PC-3 (cell line): Measurements from ENCODE around the gene TOX3. TPM values are rescaled to one million over a fixed set of nuclear protein-coding genes. Genes with fewer than 3 reads are reported as not detected.

Source experiments
- ATAC-seq: fragments of 200-7000 bp; cut with Tn5 transposase; 2 replicates; pipeline ENCODE4 v1.9.1; 2020; ENCODE audit warnings: mild to moderate bottlenecking, moderate library complexity
- BruUV-seq: library from RNA; stranded (reverse); fragments of 400-500 nt; replicated peaks from 2 replicates; lab custom pipeline; 2021; lab: Mats Ljungman, UMichigan
- CTCF ChIA-PET: fragments of 300-600 bp; sonication (Branson Sonifier 250); formaldehyde crosslinking; loops from one replicate; lab custom pipeline; 2022; ENCODE audit warnings: antibody characterized with exemption; lab: Charles Lee
- POLR2A ChIA-PET: fragments of 300-600 bp; sonication (Branson Sonifier 250); formaldehyde crosslinking; loops from one replicate; lab custom pipeline; 2022; ENCODE audit warnings: antibody characterized with exemption; ENCODE audit not compliant: unreplicated experiment; lab: Charles Lee
- DNase-seq: peaks from one replicate; pipeline ENCODE4 v3.0.0-alpha.2; 2015
- H2AFZ ChIP-seq: fragments of 300-600 bp; sonication (generic); 2 replicates; pipeline ENCODE4 v1.6.0; 2016; ENCODE audit warnings: antibody characterized with exemption, low read length
- H3F3A ChIP-seq: fragments of 300-600 bp; sonication (generic); one replicate; pipeline ENCODE4 v1.6.0; 2017; ENCODE audit warnings: antibody characterized with exemption, low read length, control low read depth, mild to moderate bottlenecking; ENCODE audit not compliant: unreplicated experiment
- H3K27ac ChIP-seq: fragments of 300-600 bp; sonication (generic); 2 replicates; pipeline ENCODE4 v1.5.1; 2016; ENCODE audit warnings: mild to moderate bottlenecking, low read length
- H3K27me3 ChIP-seq: fragments of 300-600 bp; sonication (generic); 2 replicates; pipeline ENCODE4 v1.6.1; 2016; ENCODE audit warnings: low read length, mixed read lengths
- H3K36me3 ChIP-seq: fragments of 300-600 bp; sonication (generic); 2 replicates; pipeline ENCODE4 v1.6.1; 2016; ENCODE audit warnings: low read depth, mixed run types, low read length, mixed read lengths
- H3K4me1 ChIP-seq: fragments of 300-600 bp; sonication (generic); 2 replicates; pipeline ENCODE4 v1.5.1; 2016; ENCODE audit warnings: low read length; ENCODE audit not compliant: insufficient read depth
- H3K4me2 ChIP-seq: fragments of 300-600 bp; sonication (generic); 2 replicates; pipeline ENCODE4 v1.6.0; 2016; ENCODE audit warnings: low read length
- H3K4me3 ChIP-seq: fragments of 300-600 bp; sonication (generic); 2 replicates; pipeline ENCODE4 v1.5.1; 2016; ENCODE audit warnings: mild to moderate bottlenecking, low read length, mixed read lengths
- H3K79me2 ChIP-seq: fragments of 300-600 bp; sonication (generic); 2 replicates; pipeline ENCODE4 v1.6.1; 2017; ENCODE audit warnings: low read length, mixed read lengths
- H3K9ac ChIP-seq: fragments of 300-600 bp; sonication (generic); 2 replicates; pipeline ENCODE4 v1.6.0; 2016; ENCODE audit warnings: mild to moderate bottlenecking, low read length
- H3K9me2 ChIP-seq: fragments of 300-600 bp; sonication (generic); replicated peaks from 2 replicates; pipeline ENCODE4 v1.6.1; 2016; ENCODE audit warnings: mixed run types, low read length, mixed read lengths
- H3K9me3 ChIP-seq: fragments of 300-600 bp; sonication (generic); 2 replicates; pipeline ENCODE4 v1.6.1; 2016; ENCODE audit warnings: low read length, mixed read lengths
- H4K20me1 ChIP-seq: fragments of 300-600 bp; sonication (generic); 2 replicates; pipeline ENCODE4 v1.6.1; 2016; ENCODE audit warnings: low read length, mixed read lengths
- CTCF ChIP-seq: fragments of 300-600 bp; sonication (generic); conservative IDR thresholded peaks from 2 replicates; pipeline ENCODE4 v1.5.1; 2017; ENCODE audit warnings: antibody characterized with exemption, low read depth, mild to moderate bottlenecking, low read length
- EZH2 ChIP-seq: fragments of 300-600 bp; sonication (generic); IDR thresholded peaks from one replicate; pipeline ENCODE4 v1.6.1; 2017; ENCODE audit warnings: antibody characterized with exemption, mild to moderate bottlenecking, low read length; ENCODE audit not compliant: unreplicated experiment
- EZH2phosphoT487 ChIP-seq: fragments of 300-600 bp; sonication (generic); IDR thresholded peaks from 2 replicates; pipeline ENCODE4 v1.6.1; 2018; ENCODE audit warnings: mild to moderate bottlenecking, antibody characterized with exemption, low read length, borderline replicate concordance
- intact Hi-C: fragments of 100-400 bp; cut with micrococcal nuclease; formaldehyde crosslinking; loops from 2 replicates; pipeline ENCODE4 v1.9.0; 2023
- total RNA-seq: library from RNA; depleted of rRNA; stranded (reverse); fragments of >200 nt; gene quantifications from 2 replicates; pipeline ENCODE4 v1.2.3, GENCODE V29; 2014

The TOX3 gene
- total RNA-seq, 1 experiment from 2014 or later, result not detected

GRCh38 chr16:52500963-52501362 lies 46.0 kb downstream of the TOX3 start:
- intact Hi-C loops, result no loop called here
- Histone ChIP-seq H4K20me1 (no peaks in the 10 kb centered on the region), H3K4me2 (no peak overlapping the region), H3K36me3 (no peaks in the 10 kb centered on the region), H3K27me3 (no peaks in the 10 kb centered on the region), H3K4me3 (no peak overlapping the region), H3F3A (no peaks in the 10 kb centered on the region), H3K27ac (no peak overlapping the region), H3K9ac (no peak overlapping the region), H3K9me3 (no peaks in the 10 kb centered on the region), H3K79me2 (no peaks in the 10 kb centered on the region), H3K9me2 (no peaks in the 10 kb centered on the region), H3K4me1 (no peaks in the 10 kb centered on the region), H2AFZ (no peak overlapping the region)
- POLR2A ChIA-PET, result no interaction called here
- ATAC-seq, result no peak
- no TSS peak for BruUV-seq
- CTCF ChIA-PET, result no interaction called here
- TF ChIP-seq CTCF (no peak), EZH2 (no peak)
- DNase-seq, result no peak

GRCh38 chr16:52499060-52499440 lies 47.9 kb downstream of the TOX3 start:
- ATAC-seq, result no peak
- no peak overlapping the region for H3K4me2 ChIP-seq
- H3K9me2 ChIP-seq, result no peaks in the 10 kb centered on the region
- no peaks in the 10 kb centered on the region for H3K36me3 ChIP-seq
- no peak overlapping the region for H2AFZ ChIP-seq
- no peaks in the 10 kb centered on the region for H4K20me1 ChIP-seq
- H3K27me3 ChIP-seq, result no peaks in the 10 kb centered on the region
- H3K9ac ChIP-seq, result no peak overlapping the region
- H3K4me1 ChIP-seq, result no peaks in the 10 kb centered on the region
- no peak overlapping the region for H3K27ac ChIP-seq
- no peak for DNase-seq
- H3K79me2 ChIP-seq, result no peaks in the 10 kb centered on the region
- no peak overlapping the region for H3K4me3 ChIP-seq
- H3K9me3 ChIP-seq, result no peaks in the 10 kb centered on the region
- BruUV-seq, result no TSS peak
- no peaks in the 10 kb centered on the region for H3F3A ChIP-seq
- POLR2A ChIA-PET, result no interaction called here
- CTCF ChIA-PET, result no interaction called here
- intact Hi-C loops, result no loop called here
- no peak for TF ChIP-seq EZH2
- TF ChIP-seq CTCF, result no peak
- TF ChIP-seq EZH2phosphoT487, result no peak

GRCh38 chr16:52498328-52499059 lies 48.4 kb downstream of the TOX3 start:
- H3K36me3 ChIP-seq, result no peaks in the 10 kb centered on the region
- H3K9me2 ChIP-seq, result no peaks in the 10 kb centered on the region
- TF ChIP-seq CTCF (no peak), EZH2 (no peak), EZH2phosphoT487 (no peak)
- no peaks in the 10 kb centered on the region for H3F3A ChIP-seq
- BruUV-seq, result no TSS peak
- no peaks in the 10 kb centered on the region for H4K20me1 ChIP-seq
- no peaks in the 10 kb centered on the region for H3K4me1 ChIP-seq
- no peaks in the 10 kb centered on the region for H3K27me3 ChIP-seq
- POLR2A ChIA-PET, result no interaction called here
- H2AFZ ChIP-seq, result no peak overlapping the region
- CTCF ChIA-PET, result no interaction called here
- no peaks in the 10 kb centered on the region for H3K79me2 ChIP-seq
- no peaks in the 10 kb centered on the region for H3K9me3 ChIP-seq
- no peak for ATAC-seq
- H3K27ac ChIP-seq, result no peak overlapping the region
- DNase-seq, result no peak
- H3K4me3 ChIP-seq, result no peak overlapping the region
- no peak overlapping the region for H3K4me2 ChIP-seq
- intact Hi-C loops, result no loop called here
- H3K9ac ChIP-seq, result no peak overlapping the region
